Fibroblast of lung (primary cell): ENCODE results near the gene TAS1R1. TPM values are rescaled to one million over a fixed set of nuclear protein-coding genes. Genes with fewer than 3 reads are reported as not detected.

Source experiments
- DNase-seq, 2 donors: peaks; one replicate each; pipeline versions ENCODE4 v3.0.0 to v3.0.0-alpha.2; 2010; ENCODE audit warnings: low read depth in 2 of 2
- H2AFZ ChIP-seq: 2 replicates; pipeline ENCODE4 v1.5.1; 2012; ENCODE audit warnings: low read length, control low read depth, inconsistent platforms
- H3K27ac ChIP-seq: 2 replicates; pipeline ENCODE4 v1.5.1; 2011; ENCODE audit warnings: low read length, control low read depth; ENCODE audit not compliant: insufficient read depth
- H3K27me3 ChIP-seq: 2 replicates; pipeline ENCODE4 v1.5.1; 2011; ENCODE audit warnings: mild to moderate bottlenecking, low read length; ENCODE audit not compliant: control insufficient read depth, insufficient read depth
- H3K36me3 ChIP-seq: 2 replicates; pipeline ENCODE4 v1.5.1; 2011; ENCODE audit warnings: low read length; ENCODE audit not compliant: control insufficient read depth, insufficient read depth
- H3K4me1 ChIP-seq: 2 replicates; pipeline ENCODE4 v1.5.1; 2011; ENCODE audit warnings: low read length; ENCODE audit not compliant: control insufficient read depth, insufficient read depth; ENCODE audit errors: extremely low read depth
- H3K4me2 ChIP-seq: 2 replicates; pipeline ENCODE4 v1.5.1; 2011; ENCODE audit warnings: low read length, control low read depth; ENCODE audit not compliant: insufficient read depth; ENCODE audit errors: extremely low read depth
- H3K4me3 ChIP-seq, 4 experiments: fragments of 200-600 bp in 1 of 4; sonication (generic) in 1 of 4; replicated peaks in 1 of 4; 2 replicates each; pipeline ENCODE4 v1.5.1; 2011 to 2016; ENCODE audit warnings: low read length in 4 of 4, low read depth in 3 of 4, mild to moderate bottlenecking in 3 of 4, control low read depth in 2 of 4, inconsistent platforms in 1 of 4, mixed read lengths in 1 of 4; ENCODE audit not compliant: insufficient read depth in 1 of 4; ENCODE audit errors: control extremely low read depth in 1 of 4
- H3K79me2 ChIP-seq: 2 replicates; pipeline ENCODE4 v1.5.1; 2012; ENCODE audit warnings: mild to moderate bottlenecking, low read length, inconsistent platforms; ENCODE audit not compliant: control insufficient read depth, insufficient read depth
- H3K9ac ChIP-seq: 2 replicates; pipeline ENCODE4 v1.5.1; 2011; ENCODE audit warnings: mild to moderate bottlenecking, low read length, control low read depth; ENCODE audit not compliant: insufficient read depth
- H3K9me3 ChIP-seq: 2 replicates; pipeline ENCODE4 v1.5.1; 2012; ENCODE audit warnings: low read depth, low read length; ENCODE audit not compliant: control insufficient read depth, insufficient read depth
- H4K20me1 ChIP-seq: 2 replicates; pipeline ENCODE4 v1.5.1; 2011; ENCODE audit warnings: low read length; ENCODE audit not compliant: control insufficient read depth, insufficient read depth; ENCODE audit errors: extremely low read depth
- CTCF ChIP-seq, 2 donors: IDR thresholded peaks in 1 of 2; conservative IDR thresholded peaks in 1 of 2; 1 replicate in 1 of 2; 2 replicates in 1 of 2; pipeline ENCODE4 v1.5.1; 2011 to 2012; ENCODE audit warnings: low read length in 2 of 2, control low read depth in 1 of 2, inconsistent platforms in 1 of 2, low read depth in 1 of 2, mild to moderate bottlenecking in 1 of 2
- EZH2 ChIP-seq: IDR thresholded peaks from 2 replicates; pipeline ENCODE4 v1.5.1; 2012; ENCODE audit warnings: low read length, control low read depth, mild to moderate bottlenecking; ENCODE audit errors: missing control alignments
- polyA plus RNA-seq, 2 donors: library from polyadenylated mRNA; depleted of rRNA in 1 of 2; stranded (reverse) in 1 of 2; unstranded in 1 of 2; fragments of >200 nt; gene quantifications; 2 replicates each; pipeline ENCODE4 v1.2.1, GENCODE V29; 2011 to 2012; ENCODE audit warnings: missing spikeins in 1 of 2
- total RNA-seq: library from RNA; depleted of rRNA; stranded (reverse); fragments of >200 nt; gene quantifications from 2 replicates; pipeline ENCODE4 v1.2.1, GENCODE V29; 2014

Gene TAS1R1
- total and polyA plus RNA-seq, 2 donors (not counting 1 experiment from before 2014, with no cell fraction given): 0.10 to 0.17 TPM

DNA sequence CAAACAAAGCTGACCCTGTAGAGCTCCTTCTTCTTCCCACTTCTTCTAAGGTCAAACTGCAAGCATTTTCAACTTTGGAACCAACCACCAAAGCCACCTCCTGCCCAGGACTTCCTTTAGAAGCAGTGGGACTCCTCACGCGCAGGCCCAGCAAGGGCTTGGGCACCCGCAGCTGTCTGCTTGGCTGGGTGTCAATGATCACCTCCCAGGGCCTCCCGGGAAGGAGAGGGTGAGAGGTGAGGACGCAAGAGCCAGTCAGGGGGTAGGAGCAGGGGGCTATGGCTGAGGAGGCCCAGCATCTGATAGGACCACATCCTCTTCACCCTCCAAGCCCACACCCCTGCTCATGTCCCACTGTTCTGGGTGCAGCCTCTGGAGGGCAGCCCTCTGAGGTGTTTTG, 37.3 kb downstream of the TAS1R1 start:
- no peak overlapping the region for H3K9ac ChIP-seq
- H3K79me2 ChIP-seq: peaks cover 33% of the 10 kb centered on the region
- no peak for DNase-seq
- H3K4me1 ChIP-seq: no peaks in the 10 kb centered on the region
- no peak overlapping the region for H3K27ac ChIP-seq
- no peak overlapping the region for H2AFZ ChIP-seq
- H3K4me2 ChIP-seq: no peak overlapping the region
- TF ChIP-seq EZH2: no peak
- no peak for TF ChIP-seq CTCF (conservative IDR thresholded peaks at IDR 0.05 in 1 of 2, IDR thresholded peaks at IDR 0.05 in 1 of 2; ENCODE audit: low read depth in 1 of 2, low read length in 2 of 2)
- H3K9me3 ChIP-seq: no peaks in the 10 kb centered on the region
- no peaks in the 10 kb centered on the region for H3K27me3 ChIP-seq
- H4K20me1 ChIP-seq: no peaks in the 10 kb centered on the region
- H3K36me3 ChIP-seq: peaks cover 34% of the 10 kb centered on the region
- no peak overlapping the region for H3K4me3 ChIP-seq

DNA sequence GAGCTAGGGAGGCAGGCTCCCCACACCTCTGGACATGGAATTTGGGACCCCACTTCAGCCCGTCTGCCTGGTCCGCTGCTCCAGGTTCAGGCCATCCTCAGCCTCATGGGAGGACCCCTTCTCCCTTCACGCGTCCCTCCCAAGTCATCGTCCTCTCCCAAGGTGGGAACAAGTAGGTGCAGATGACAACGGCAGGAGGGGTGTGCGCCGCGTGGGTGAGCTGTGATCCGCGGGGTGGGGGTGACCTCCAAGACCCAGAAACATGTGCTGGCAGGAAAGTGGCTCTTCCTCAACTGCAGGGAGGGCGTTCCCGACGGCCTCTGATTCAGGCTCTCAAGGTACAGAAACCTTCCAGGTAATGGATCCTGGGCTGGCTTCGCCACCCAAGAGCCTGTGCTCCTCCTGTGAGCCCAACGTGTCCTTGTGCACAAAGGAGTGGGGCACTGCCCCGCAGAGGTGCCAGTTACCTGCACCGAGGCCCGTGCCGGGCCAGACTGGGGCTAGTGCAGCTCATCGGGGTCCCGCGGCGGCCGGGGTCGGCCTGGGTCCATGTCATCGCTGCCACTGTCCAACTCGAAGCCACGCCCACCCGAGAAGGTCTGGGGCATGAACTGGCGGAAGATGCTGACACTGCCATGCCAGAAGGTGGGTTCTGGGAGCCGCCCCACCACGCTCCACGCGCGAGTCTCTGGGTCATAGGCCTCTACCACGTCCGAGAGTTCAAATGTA, 37.9 kb downstream of the TAS1R1 start:
- Histone ChIP-seq H4K20me1 (no peaks in the 10 kb centered on the region), H3K27me3 (no peaks in the 10 kb centered on the region), H3K4me2 (no peak overlapping the region), H3K4me3 (no peak overlapping the region), H3K79me2 (peaks cover 39% of the 10 kb centered on the region), H3K9me3 (no peaks in the 10 kb centered on the region), H2AFZ (no peak overlapping the region), H3K27ac (no peak overlapping the region), H3K9ac (no peak overlapping the region), H3K4me1 (no peaks in the 10 kb centered on the region), H3K36me3 (peaks cover 36% of the 10 kb centered on the region)
- no peak for DNase-seq
- no peak for TF ChIP-seq CTCF (conservative IDR thresholded peaks at IDR 0.05 in 1 of 2, IDR thresholded peaks at IDR 0.05 in 1 of 2; ENCODE audit: low read depth in 1 of 2, low read length in 2 of 2)
- TF ChIP-seq EZH2: no peak

- DNase-seq: no peak
- Histone ChIP-seq H3K4me2 (no peak overlapping the region), H3K9ac (no peak overlapping the region), H3K4me3 (no peak overlapping the region), H2AFZ (no peak overlapping the region), H3K79me2 (peaks cover 42% of the 10 kb centered on the region), H3K27ac (no peak overlapping the region), H4K20me1 (no peaks in the 10 kb centered on the region), H3K27me3 (no peaks in the 10 kb centered on the region), H3K4me1 (no peaks in the 10 kb centered on the region), H3K9me3 (no peaks in the 10 kb centered on the region), H3K36me3 (peaks cover 35% of the 10 kb centered on the region)
- no peak for TF ChIP-seq CTCF (conservative IDR thresholded peaks at IDR 0.05 in 1 of 2, IDR thresholded peaks at IDR 0.05 in 1 of 2; ENCODE audit: low read depth in 1 of 2, low read length in 2 of 2)
- TF ChIP-seq EZH2: no peak
Observed at GRCh38 chr1:6593810-6594209, 38.7 kb downstream of the TAS1R1 start.
